Measurements from ENCODE around the gene TMEM120A.

DNA sequence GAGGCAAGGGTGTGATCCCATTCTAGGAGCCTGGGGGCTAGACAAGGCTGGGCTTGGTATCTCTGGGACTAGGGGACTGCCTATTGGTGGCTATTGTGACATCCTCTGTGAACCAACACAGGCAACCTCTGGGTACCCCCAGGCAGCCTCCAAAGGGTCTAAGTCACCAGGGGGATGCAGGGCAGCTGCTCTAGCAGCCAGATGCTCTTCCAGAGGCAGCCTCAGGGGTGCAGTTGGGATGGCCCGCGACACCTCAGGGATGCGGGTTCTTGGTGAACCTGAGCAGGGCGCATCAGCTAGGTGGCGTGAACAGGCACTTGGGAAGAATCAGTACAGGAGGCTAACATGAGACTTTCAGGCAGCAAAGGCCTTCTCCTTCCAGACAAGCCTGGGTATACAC lies 1.6 kb upstream of the TMEM120A start:
- no peak for TF ChIP-seq POLR2A (IDR thresholded peaks at IDR 0.05)
- TF ChIP-seq, protein P1, sequence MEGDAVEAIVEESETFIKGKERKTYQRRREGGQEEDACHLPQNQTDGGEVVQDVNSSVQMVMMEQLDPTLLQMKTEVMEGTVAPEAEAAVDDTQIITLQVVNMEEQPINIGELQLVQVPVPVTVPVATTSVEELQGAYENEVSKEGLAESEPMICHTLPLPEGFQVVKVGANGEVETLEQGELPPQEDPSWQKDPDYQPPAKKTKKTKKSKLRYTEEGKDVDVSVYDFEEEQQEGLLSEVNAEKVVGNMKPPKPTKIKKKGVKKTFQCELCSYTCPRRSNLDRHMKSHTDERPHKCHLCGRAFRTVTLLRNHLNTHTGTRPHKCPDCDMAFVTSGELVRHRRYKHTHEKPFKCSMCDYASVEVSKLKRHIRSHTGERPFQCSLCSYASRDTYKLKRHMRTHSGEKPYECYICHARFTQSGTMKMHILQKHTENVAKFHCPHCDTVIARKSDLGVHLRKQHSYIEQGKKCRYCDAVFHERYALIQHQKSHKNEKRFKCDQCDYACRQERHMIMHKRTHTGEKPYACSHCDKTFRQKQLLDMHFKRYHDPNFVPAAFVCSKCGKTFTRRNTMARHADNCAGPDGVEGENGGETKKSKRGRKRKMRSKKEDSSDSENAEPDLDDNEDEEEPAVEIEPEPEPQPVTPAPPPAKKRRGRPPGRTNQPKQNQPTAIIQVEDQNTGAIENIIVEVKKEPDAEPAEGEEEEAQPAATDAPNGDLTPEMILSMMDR (IDR thresholded peaks at IDR 0.05) = no peak

All from upper lobe of left lung (tissue), 4 donors.